Glomerular visceral epithelial cell (primary cell): ENCODE results near the gene ADGRG6.
A peak's percentile ranks its signal among the peaks of the same experiment; 100 is the strongest.
"Not testable (repeated sequence)": the region's sequence is repeated elsewhere in the genome, so short reads cannot be mapped to it uniquely, and the experiment has no call there.

ENCODE experiments used
- DNase-seq: peaks from one replicate; pipeline ENCODE4 v3.0.0-alpha.2; 2016; ENCODE audit errors: extremely low spot score

Gene ADGRG6

DNA sequence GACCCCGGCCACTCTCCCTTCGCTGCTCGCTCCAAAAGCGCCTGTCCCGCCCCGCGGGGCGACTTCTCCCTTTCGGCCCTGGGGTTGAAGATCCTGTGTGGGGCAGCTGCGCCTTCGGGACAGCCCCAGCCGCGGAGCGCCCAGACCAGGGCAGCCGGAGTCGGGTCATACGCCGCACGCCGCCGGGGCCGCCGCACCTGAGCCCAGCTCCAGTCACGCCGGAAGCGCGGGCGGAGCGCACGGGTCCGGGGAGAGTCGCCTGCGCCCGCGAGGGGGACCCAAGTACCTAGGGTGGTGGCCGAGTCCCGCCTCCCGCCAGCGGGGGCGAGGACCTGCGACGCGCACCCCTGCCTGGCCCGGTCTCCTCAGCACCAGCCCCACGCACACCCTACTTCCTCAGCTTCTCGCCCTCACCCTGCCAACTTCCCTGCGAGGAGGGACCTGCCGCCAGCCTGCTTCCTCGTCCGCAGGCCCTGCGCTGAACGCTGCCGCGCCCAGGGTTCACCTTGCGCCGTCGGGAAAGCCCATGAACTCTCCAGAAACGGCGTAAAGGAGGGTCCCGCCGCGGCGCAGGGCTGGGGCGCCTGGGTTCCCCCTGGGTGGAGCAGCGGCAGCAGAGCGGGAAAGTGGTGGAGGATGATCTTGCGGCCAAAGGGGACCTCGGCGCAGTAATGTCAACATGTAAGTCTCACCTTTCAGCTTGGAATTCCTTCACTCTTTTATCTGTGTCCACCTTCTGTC, at the start of gene ADGRG6:
ADGRG6 (plus strand) TSS at position 357 of the 741 bp plus-strand sequence; CDS start at position 680, 323 bp downstream.
- DNase-seq = peak; percentile 74

GRCh38 chr6:142254513-142254912, 47.3 kb upstream of the ADGRG6 start:
- DNase-seq = no peak

GRCh38 chr6:142255785-142256184, 46.0 kb upstream of the ADGRG6 start:
- DNase-seq = no peak

GRCh38 chr6:142258305-142258704, 43.5 kb upstream of the ADGRG6 start:
- no peak for DNase-seq

GRCh38 chr6:142258757-142259156, 43.0 kb upstream of the ADGRG6 start:
- DNase-seq = no peak

DNA sequence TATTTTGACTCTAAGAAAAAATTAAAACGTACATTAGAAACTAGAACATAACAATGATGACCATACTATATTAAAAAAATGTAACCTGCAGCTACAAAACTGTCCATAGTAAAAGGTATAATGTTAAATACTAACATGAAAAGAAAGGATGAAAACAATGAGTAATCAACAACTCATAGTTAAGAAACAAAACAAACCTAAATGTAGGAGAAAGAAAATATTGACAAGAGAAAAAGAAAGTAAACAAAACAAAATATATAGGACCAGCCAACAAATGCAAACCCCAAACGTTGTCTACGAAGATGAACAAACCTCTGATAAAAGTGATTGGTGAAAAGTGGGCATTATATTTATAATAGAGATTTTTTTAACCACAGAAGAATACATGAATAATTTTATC, 41.1 kb upstream of the ADGRG6 start:
- no peak for DNase-seq

- no peak for DNase-seq
Measured at GRCh38 chr6:142262231-142262630, 39.6 kb upstream of the ADGRG6 start.

GRCh38 chr6:142265476-142265875, 36.3 kb upstream of the ADGRG6 start:
- no peak for DNase-seq

GRCh38 chr6:142266060-142266459, 35.7 kb upstream of the ADGRG6 start:
- DNase-seq = no peak

- DNase-seq = no peak
Measured at GRCh38 chr6:142271476-142271875, 30.3 kb upstream of the ADGRG6 start.

DNA sequence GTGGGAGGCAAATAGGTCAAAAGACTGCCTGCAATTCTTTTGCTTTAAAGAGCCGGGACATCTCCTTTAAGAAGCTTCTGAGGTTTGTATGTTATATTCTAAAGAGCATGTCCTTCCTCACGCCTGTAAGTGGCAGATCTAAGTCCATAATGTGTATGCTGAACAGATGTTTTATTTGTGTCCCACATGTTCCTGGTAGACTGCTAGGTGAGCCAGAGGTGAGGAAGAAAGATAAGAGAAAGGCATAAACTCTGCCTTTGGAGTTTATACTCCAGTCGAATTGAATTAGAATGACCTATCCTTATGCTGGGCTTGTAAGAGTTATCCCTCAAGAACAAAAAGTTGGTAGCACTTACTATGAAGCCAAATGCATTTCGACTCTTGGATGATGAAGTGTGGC, 27.2 kb upstream of the ADGRG6 start:
- DNase-seq = no peak

- DNase-seq = peak; percentile 32
Measured at GRCh38 chr6:142275236-142276006, 26.4 kb upstream of the ADGRG6 start.

DNA sequence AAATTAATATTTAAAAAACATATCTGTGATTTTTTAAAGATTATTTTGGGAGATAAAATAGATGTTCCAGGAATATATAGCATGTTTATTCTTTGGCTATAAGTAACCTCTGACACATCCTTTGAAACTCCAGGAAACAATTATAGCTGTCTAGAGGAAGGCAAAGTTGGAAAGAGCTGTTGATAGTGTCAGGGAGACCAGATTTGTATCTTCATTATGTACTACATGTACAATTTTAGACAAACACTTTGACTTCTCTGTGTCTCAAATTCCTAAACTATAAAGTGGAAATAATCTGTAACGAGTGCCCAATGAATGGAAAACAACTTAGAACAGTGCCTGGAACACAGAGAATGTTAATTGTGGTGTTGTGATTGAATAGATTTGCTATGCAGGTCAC, 25.6 kb upstream of the ADGRG6 start:
- no peak for DNase-seq

DNA sequence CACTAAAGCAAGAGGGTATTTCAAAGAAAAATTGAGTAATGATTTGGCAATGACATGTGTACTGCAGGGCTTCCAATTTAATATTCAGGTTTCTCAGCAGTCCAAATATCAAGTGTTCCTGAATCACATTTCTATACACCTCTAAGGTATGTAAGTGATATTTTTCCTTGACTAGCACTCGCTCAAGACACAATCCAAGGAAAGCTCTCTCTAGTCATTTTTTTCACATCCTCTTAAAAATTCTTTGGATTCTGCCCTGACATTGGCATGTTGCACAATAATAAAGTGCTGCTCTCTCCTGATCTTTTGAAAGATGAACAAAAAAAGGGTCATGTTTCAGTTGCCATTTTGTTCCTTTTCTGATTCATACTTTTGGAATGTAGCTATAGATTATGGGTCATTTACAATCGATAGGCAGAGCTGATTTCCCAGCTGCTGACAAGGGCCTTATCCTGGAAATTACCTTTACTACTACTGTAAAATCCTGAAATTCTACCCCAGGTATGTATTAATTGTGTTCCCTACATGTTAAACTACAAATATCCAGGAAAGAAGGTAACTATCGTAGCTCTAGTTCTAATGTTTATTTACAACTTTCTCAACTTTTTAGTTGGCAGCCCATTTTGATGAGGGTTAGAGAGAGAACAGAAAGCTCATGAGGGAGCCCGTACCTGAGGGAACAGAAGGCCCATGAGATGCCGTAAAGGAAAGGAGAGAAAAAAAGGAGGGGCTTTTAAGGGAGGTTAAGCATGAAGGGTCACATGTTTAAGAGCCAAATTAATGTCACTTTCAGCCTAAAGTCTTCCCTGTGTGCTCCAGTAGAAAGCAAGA, 22.2 kb upstream of the ADGRG6 start:
- no peak for DNase-seq

DNA sequence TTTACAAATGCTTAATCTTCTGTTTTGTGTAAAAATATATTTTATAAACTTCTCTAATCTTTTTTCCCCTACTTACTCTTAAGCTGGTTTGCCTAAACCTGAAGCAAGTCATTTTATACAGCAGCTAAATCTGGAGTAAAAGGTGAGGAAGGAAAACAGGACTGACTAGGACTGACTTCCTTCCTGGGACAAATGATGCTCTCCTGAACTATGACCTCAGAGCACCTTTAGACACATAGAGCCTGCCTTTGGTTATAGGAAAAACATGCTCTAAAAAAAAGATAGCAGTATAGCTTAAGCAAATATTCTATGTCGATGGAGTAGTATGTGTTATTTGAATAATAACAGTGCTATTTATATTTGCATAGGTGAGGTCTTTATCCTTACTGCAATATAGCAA, 21.5 kb upstream of the ADGRG6 start:
- no peak for DNase-seq

DNA sequence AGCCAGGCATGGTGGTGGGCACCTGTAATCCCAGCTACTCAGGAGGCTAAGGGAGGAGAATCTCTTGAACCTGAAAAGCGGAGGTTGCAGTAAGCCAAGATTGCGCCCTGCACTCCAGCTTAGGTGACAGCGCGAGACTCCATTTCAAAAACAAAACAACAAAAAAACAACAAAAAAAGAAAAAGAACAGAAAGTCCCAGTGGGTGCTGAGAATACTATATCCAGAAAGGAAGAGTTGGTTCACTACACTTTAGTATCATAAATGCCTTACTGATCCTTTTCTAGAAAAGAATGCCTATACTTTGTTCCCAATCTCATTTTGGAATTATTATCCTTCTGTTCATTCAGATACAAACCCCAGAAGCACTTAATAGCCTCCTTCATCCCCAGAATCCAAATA, 20.9 kb upstream of the ADGRG6 start:
- no peak for DNase-seq

GRCh38 chr6:142283138-142283537, 18.7 kb upstream of the ADGRG6 start:
- DNase-seq = not testable (repeated sequence)

DNA sequence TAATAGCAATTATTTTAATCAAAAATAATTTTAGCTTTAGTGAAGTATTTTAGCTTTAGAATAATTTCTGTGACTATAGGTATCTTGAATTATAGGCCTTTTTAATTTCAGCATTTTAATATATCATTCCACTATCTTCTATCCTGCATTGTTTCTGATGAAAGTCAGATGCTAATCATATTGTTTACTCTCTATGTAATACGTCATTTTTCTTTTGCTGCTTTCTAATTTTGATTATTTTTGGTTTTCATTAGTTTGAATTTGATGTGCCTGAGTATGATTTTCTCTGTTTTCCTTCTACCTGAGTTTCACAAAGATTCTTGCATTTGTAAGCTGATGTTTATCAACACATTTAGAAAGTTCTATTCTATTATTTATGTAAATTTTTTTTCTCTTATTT, 17.4 kb upstream of the ADGRG6 start:
- DNase-seq = no peak

- DNase-seq = no peak
Measured at GRCh38 chr6:142285235-142286087, 16.3 kb upstream of the ADGRG6 start.

- no peak for DNase-seq
Measured at GRCh38 chr6:142286088-142286409, 15.8 kb upstream of the ADGRG6 start.

GRCh38 chr6:142289687-142290086, 12.1 kb upstream of the ADGRG6 start:
- DNase-seq = no peak

DNA sequence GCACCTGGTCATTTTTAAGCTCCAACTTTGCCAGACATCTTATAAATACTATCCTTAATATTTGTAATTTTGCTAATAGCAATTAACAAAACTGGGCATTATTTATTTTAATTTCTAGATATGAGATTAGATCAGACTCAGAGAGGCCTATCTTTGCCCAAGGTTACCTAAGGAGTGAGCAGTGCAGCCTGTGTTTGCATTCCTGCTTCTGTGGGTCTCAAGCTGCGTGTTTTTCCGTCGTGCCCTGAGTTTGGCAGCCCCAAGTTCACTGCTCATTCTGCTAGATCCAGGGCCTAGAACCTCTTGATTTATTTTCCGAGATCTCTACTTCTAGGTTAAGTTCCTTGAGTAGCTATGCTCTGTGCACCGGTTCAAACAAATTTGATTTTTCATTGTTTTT, 11.0 kb upstream of the ADGRG6 start:
- no peak for DNase-seq
